Naive thymus-derived CD4-positive, alpha-beta T cell (primary cell): Measurements from ENCODE around the gene TBC1D22B. TPM values are rescaled to one million over a fixed set of nuclear protein-coding genes. Genes with fewer than 3 reads are reported as not detected.

Experiments
- ATAC-seq: fragments of 150-1000 bp; cut with Tn5 transposase; 2 replicates; pipeline ENCODE4 v1.10.0; 2021; ENCODE audit warnings: mild to moderate bottlenecking, moderate library complexity
- CTCF ChIA-PET: fragments of 350-600 bp; sonication (Branson Sonifier 250); formaldehyde crosslinking; loops from one replicate; lab custom pipeline; 2021; ENCODE audit warnings: antibody characterized with exemption; lab: Charles Lee
- POLR2A ChIA-PET: fragments of 350-600 bp; sonication (Branson Sonifier 250); formaldehyde crosslinking; loops from one replicate; lab custom pipeline; 2021; ENCODE audit warnings: antibody characterized with exemption, inconsistent platforms; lab: Charles Lee
- DNase-seq, 9 donors: peaks; one replicate each; pipeline versions ENCODE4 v3.0.0 to v3.0.0-alpha.2; 2020 to 2022; ENCODE audit warnings: mixed read lengths in 1 of 9
- H3K27ac ChIP-seq: one replicate; pipeline ENCODE4 v1.7.0; 2013; ENCODE audit warnings: mild to moderate bottlenecking, low read depth, low read length, moderate library complexity
- H3K27me3 ChIP-seq, 2 donors: one replicate each; pipeline ENCODE4 v1.7.0; 2013; ENCODE audit warnings: low read length in 2 of 2, mild to moderate bottlenecking in 2 of 2, moderate library complexity in 2 of 2; ENCODE audit not compliant: control insufficient read depth in 2 of 2, insufficient read depth in 2 of 2
- H3K36me3 ChIP-seq, 3 experiments: 1 replicate in 2 of 3; 2 replicates in 1 of 3; pipeline ENCODE4 v1.7.0; 2013; ENCODE audit warnings: low read length in 3 of 3, mild to moderate bottlenecking in 3 of 3, moderate library complexity in 1 of 3; ENCODE audit not compliant: insufficient read depth in 3 of 3, control insufficient read depth in 2 of 3
- H3K4me1 ChIP-seq, 2 donors: one replicate each; pipeline ENCODE4 v1.7.0; 2013; ENCODE audit warnings: low read length in 2 of 2, mild to moderate bottlenecking in 2 of 2, moderate library complexity in 1 of 2; ENCODE audit not compliant: control insufficient read depth in 2 of 2, insufficient read depth in 2 of 2
- H3K4me3 ChIP-seq: 2 replicates; pipeline ENCODE4 v1.7.0; 2013; ENCODE audit warnings: mild to moderate bottlenecking, low read length
- H3K9me3 ChIP-seq, 3 experiments: 1 replicate in 2 of 3; 2 replicates in 1 of 3; pipeline ENCODE4 v1.7.0; 2013; ENCODE audit warnings: low read length in 3 of 3; ENCODE audit not compliant: control insufficient read depth in 2 of 3
- H3K27ac Mint-ChIP-seq, 9 donors: one replicate each; pipeline ENCODE4 v1.8.0; 2020 to 2022; ENCODE audit warnings: mixed read lengths in 9 of 9, mild to moderate bottlenecking in 8 of 9, moderate library complexity in 5 of 9, inconsistent platforms in 2 of 9
- H3K27me3 Mint-ChIP-seq, 5 donors: one replicate each; pipeline ENCODE4 v1.8.0; 2021 to 2022; ENCODE audit warnings: mixed read lengths in 5 of 5, mild to moderate bottlenecking in 1 of 5
- H3K36me3 Mint-ChIP-seq, 5 donors: one replicate each; pipeline ENCODE4 v1.8.0; 2020 to 2022; ENCODE audit warnings: mixed read lengths in 5 of 5, mild to moderate bottlenecking in 3 of 5, inconsistent platforms in 1 of 5
- H3K4me1 Mint-ChIP-seq, 7 donors: one replicate each; pipeline ENCODE4 v1.8.0; 2020 to 2022; ENCODE audit warnings: mixed read lengths in 7 of 7, mild to moderate bottlenecking in 3 of 7, inconsistent platforms in 1 of 7
- H3K4me3 Mint-ChIP-seq, 10 donors: one replicate each; pipeline ENCODE4 v1.8.0; 2020 to 2022; ENCODE audit warnings: mild to moderate bottlenecking in 10 of 10, mixed read lengths in 10 of 10, moderate library complexity in 6 of 10, inconsistent platforms in 2 of 10
- H3K9me3 Mint-ChIP-seq, 11 donors: one replicate each; pipeline ENCODE4 v1.8.0; 2020 to 2022; ENCODE audit warnings: mixed read lengths in 11 of 11, mild to moderate bottlenecking in 4 of 11, inconsistent platforms in 1 of 11, moderate library complexity in 1 of 11
- intact Hi-C, 2 donors: fragments of 100-400 bp; cut with micrococcal nuclease; formaldehyde crosslinking; loops; one replicate each; pipeline ENCODE4 v1.15.1; 2023
- polyA plus RNA-seq, 2 donors: library from polyadenylated mRNA; unstranded; fragments of 300-500 nt; fragmentation: Illumina TruSeq; gene quantifications; one replicate each; pipeline ENCODE4 v1.2.3, GENCODE V29; 2021
- total RNA-seq, 6 experiments: library from RNA in 5 of 6; stranded (reverse) in 5 of 6; gene quantifications; 1 replicate in 5 of 6; 2 replicates in 1 of 6; pipeline ENCODE4 v1.2.3 and lab custom pipeline; 2021 to 2026

The TBC1D22B gene
- total and polyA plus RNA-seq, 7 experiments from 2014 or later, result 7.7 to 23.5 (median 9.5) TPM

GRCh38 chr6:37212268-37212667, 45.3 kb upstream of the TBC1D22B start:
- H3K36me3 Mint-ChIP-seq, result peaks cover 0 to 9% (median 0%) of the 10 kb centered on the region in 5 donors
- H3K4me3 ChIP-seq, result no peak overlapping the region
- H3K9me3 ChIP-seq, result no peaks in the 10 kb centered on the region
- ChIA-PET CTCF (interaction anchor here (1.1 to 21.5 kb wide), 5 partner anchors 26 to 327 kb away, joined by 3 to 639 read pairs (median 33); partner anchors contain the start of gene C6orf89), POLR2A (interaction anchor here (0.6 to 1.7 kb wide), 2 partner anchors 28 to 194 kb away, joined by 3 to 7 read pairs; no protein-coding TSS in a partner anchor)
- DNase-seq (no peak), ATAC-seq (no peak)
- H3K36me3 ChIP-seq, result no peaks in the 10 kb centered on the region
- no peak overlapping the region for H3K4me3 Mint-ChIP-seq
- H3K27me3 Mint-ChIP-seq, result peaks cover 0 to 3% (median 0%) of the 10 kb centered on the region in 5 donors
- no peaks in the 10 kb centered on the region for H3K27me3 ChIP-seq
- no peaks in the 10 kb centered on the region for H3K9me3 Mint-ChIP-seq
- intact Hi-C loops, result no loop called here
- peak overlapping the region in 1 of 9 donors; percentile 35 for H3K27ac Mint-ChIP-seq
- H3K4me1 ChIP-seq, result peaks cover 29 to 30% of the 10 kb centered on the region in 2 donors
- no peak overlapping the region for H3K27ac ChIP-seq
- H3K4me1 Mint-ChIP-seq, result peaks cover 22 to 41% (median 33%) of the 10 kb centered on the region in 7 donors

- H3K27ac Mint-ChIP-seq, result no peak overlapping the region
- intact Hi-C loops, result no loop called here
- ATAC-seq, result no peak
- no peak overlapping the region for H3K4me3 Mint-ChIP-seq
- peaks cover 0 to 2% (median 0%) of the 10 kb centered on the region in 11 donors for H3K9me3 Mint-ChIP-seq
- peaks cover 3 to 4% of the 10 kb centered on the region in 2 donors for H3K4me1 ChIP-seq
- H3K36me3 ChIP-seq, result no peaks in the 10 kb centered on the region
- H3K9me3 ChIP-seq, result no peaks in the 10 kb centered on the region
- peaks cover 11 to 33% (median 12%) of the 10 kb centered on the region in 7 donors for H3K4me1 Mint-ChIP-seq
- ChIA-PET CTCF (no interaction called here), POLR2A (interaction anchor here (0.6 kb wide), 1 partner anchor 18 kb away, joined by 5 read pairs; no protein-coding TSS in a partner anchor)
- DNase-seq, result no peak
- no peak overlapping the region for H3K4me3 ChIP-seq
- peaks cover 0 to 3% (median 0%) of the 10 kb centered on the region in 5 donors for H3K27me3 Mint-ChIP-seq
- no peak overlapping the region for H3K27ac ChIP-seq
- peaks cover 0 to 9% (median 0%) of the 10 kb centered on the region in 5 donors for H3K36me3 Mint-ChIP-seq
- no peaks in the 10 kb centered on the region for H3K27me3 ChIP-seq
These were observed 39.5 kb upstream of the TBC1D22B start for GRCh38 chr6:37218061-37218460.

DNA sequence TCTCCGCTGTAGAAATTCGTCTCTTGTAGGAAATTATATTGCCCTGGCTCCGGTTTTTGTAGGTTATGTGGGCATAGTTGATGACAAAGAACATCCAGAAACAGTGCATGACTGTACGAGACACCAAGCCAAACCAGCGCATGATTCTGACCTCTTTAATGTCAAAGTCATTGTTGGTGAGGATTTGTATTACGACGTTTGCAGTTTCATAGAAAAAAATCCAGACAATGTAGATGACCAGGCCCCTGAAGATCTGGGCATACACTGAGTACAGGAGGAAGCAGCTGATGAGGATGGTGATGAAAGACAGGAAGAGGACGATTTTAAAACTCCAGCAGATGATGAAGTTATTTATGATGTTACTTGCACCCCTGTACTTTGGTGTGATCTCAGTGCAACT, 39.1 kb upstream of the TBC1D22B start:
- no peak overlapping the region for H3K4me3 ChIP-seq
- ChIA-PET CTCF (no interaction called here), POLR2A (no interaction called here)
- ATAC-seq (no peak), DNase-seq (no peak)
- no peak overlapping the region for H3K4me3 Mint-ChIP-seq
- H3K27ac ChIP-seq, result no peak overlapping the region
- no peaks in the 10 kb centered on the region for H3K9me3 ChIP-seq
- peaks cover 4% of the 10 kb centered on the region in 2 donors for H3K4me1 ChIP-seq
- peaks cover 0 to 2% (median 0%) of the 10 kb centered on the region in 11 donors for H3K9me3 Mint-ChIP-seq
- peaks cover 0 to 9% (median 0%) of the 10 kb centered on the region in 5 donors for H3K36me3 Mint-ChIP-seq
- no peaks in the 10 kb centered on the region for H3K27me3 ChIP-seq
- H3K27me3 Mint-ChIP-seq, result peaks cover 0 to 3% (median 0%) of the 10 kb centered on the region in 5 donors
- no peaks in the 10 kb centered on the region for H3K36me3 ChIP-seq
- no peak overlapping the region for H3K27ac Mint-ChIP-seq
- peaks cover 12 to 34% (median 13%) of the 10 kb centered on the region in 7 donors for H3K4me1 Mint-ChIP-seq
- intact Hi-C loops, result no loop called here

DNA sequence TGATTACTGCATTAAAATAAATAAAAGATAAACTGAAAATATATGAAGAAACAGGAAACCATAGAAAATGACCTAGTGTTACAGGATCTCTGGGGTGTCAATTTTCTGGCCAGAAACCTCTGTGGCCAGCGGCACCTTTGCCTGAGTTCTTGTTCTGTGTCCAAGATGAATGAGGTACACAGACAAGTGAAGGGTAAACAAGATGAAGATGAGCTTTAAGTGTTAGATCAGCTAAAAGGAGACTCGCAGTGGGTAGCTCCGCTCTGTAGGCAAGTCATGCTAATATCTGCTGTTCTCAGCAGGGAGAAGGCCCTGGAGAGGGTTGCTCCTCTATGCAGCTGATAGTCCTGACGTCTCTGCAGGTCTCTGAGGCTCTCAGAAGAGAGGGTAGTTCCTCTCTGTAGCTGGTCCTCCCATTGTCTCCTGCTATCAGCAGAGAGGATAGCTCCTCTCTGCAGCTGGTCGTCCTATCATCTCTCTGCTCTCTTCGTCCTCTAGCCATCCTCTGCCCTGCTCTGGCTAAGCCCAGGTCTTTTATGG, 35.9 kb upstream of the TBC1D22B start:
- H3K4me3 Mint-ChIP-seq, result peak overlapping the region; percentile 77 to 91 (median 86)
- H3K36me3 ChIP-seq, result no peaks in the 10 kb centered on the region
- DNase-seq (no peak), ATAC-seq (no peak)
- H3K27me3 Mint-ChIP-seq, result no peaks in the 10 kb centered on the region
- H3K9me3 Mint-ChIP-seq, result peaks cover 0 to 2% (median 0%) of the 10 kb centered on the region in 11 donors
- peaks cover 12 to 38% (median 13%) of the 10 kb centered on the region in 7 donors for H3K4me1 Mint-ChIP-seq
- H3K27ac Mint-ChIP-seq, result peak overlapping the region in 5 of 9 donors; percentile 28 to 76 (median 73)
- ChIA-PET CTCF (interaction anchor here (0.6 to 4.5 kb wide), 3 partner anchors 50 to 203 kb away, joined by 3 to 23 read pairs (median 3); no protein-coding TSS in a partner anchor), POLR2A (interaction anchor here (0.9 to 1.5 kb wide), 2 partner anchors 192 to 236 kb away, joined by 3 read pairs; partner anchors contain the start of gene MTCH1)
- H3K4me3 ChIP-seq, result peak overlapping the region; percentile 60
- H3K36me3 Mint-ChIP-seq, result peaks cover 0 to 8% (median 0%) of the 10 kb centered on the region in 5 donors
- intact Hi-C loops, result loop anchor here (1.0 to 2.0 kb wide), 3 partner anchors 36 to 471 kb away; partner anchors contain the start of gene TBC1D22B (in 2 of the 2)
- H3K9me3 ChIP-seq, result no peaks in the 10 kb centered on the region
- peaks cover 4% of the 10 kb centered on the region in 2 donors for H3K4me1 ChIP-seq
- no peak overlapping the region for H3K27ac ChIP-seq
- H3K27me3 ChIP-seq, result no peaks in the 10 kb centered on the region

GRCh38 chr6:37222125-37222967, 35.2 kb upstream of the TBC1D22B start:
- CTCF ChIA-PET, result interaction anchor here (1.0 to 4.5 kb wide), 2 partner anchors 51 to 203 kb away, joined by 3 to 23 read pairs; no protein-coding TSS in a partner anchor
- Mint-ChIP-seq H3K36me3 (peaks cover 0 to 11% (median 0%) of the 10 kb centered on the region in 5 donors), H3K9me3 (peaks cover 0 to 2% (median 0%) of the 10 kb centered on the region in 11 donors), H3K27me3 (no peaks in the 10 kb centered on the region), H3K27ac (peak overlapping the region in 7 of 9 donors; percentile 13 to 76 (median 68)), H3K4me1 (peaks cover 12 to 38% (median 13%) of the 10 kb centered on the region in 7 donors), H3K4me3 (peak overlapping the region; percentile 77 to 91 (median 86))
- peak; percentile 45 to 74 (median 66) for DNase-seq
- Histone ChIP-seq H3K9me3 (no peaks in the 10 kb centered on the region), H3K4me3 (peak overlapping the region; percentile 60), H3K27ac (peak overlapping the region; percentile 47), H3K36me3 (no peaks in the 10 kb centered on the region), H3K4me1 (peaks cover 4% of the 10 kb centered on the region in 2 donors), H3K27me3 (no peaks in the 10 kb centered on the region)
- intact Hi-C loops, result loop anchor here (1.0 to 2.0 kb wide), 3 partner anchors 35 to 470 kb away; partner anchors contain the start of gene TBC1D22B (in 2 of the 2)
- POLR2A ChIA-PET, result interaction anchor here (0.7 to 1.6 kb wide), 4 partner anchors 37 to 295 kb away, joined by 3 to 4 read pairs (median 3); partner anchors contain the start of gene MTCH1
- ATAC-seq, result peak; percentile 94

DNA sequence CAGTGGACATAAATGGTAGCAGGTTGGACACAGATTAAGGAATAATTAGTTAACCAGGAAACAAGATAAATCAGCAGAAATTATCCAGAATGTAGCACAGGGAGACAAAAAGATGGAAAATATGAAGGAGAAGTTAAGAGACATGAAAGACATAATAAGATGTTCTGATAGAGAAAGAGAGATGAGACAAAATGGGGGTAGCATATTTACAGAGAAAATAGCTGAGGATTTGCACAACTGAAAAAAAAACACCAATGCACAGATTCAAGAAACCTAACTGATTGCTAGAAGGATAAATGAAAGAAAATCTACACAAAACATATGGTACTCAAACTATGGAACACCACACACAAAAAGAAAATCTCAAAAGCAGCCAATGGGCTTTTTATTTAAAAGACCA, 34.6 kb upstream of the TBC1D22B start:
- peak overlapping the region; percentile 77 to 91 (median 86) for H3K4me3 Mint-ChIP-seq
- peak overlapping the region in 4 of 9 donors; percentile 13 to 59 (median 31) for H3K27ac Mint-ChIP-seq
- Histone ChIP-seq H3K4me1 (peaks cover 4% of the 10 kb centered on the region in 2 donors), H3K36me3 (no peaks in the 10 kb centered on the region), H3K27me3 (no peaks in the 10 kb centered on the region), H3K9me3 (no peaks in the 10 kb centered on the region), H3K4me3 (peak overlapping the region; percentile 60), H3K27ac (peak overlapping the region; percentile 47)
- H3K27me3 Mint-ChIP-seq, result no peaks in the 10 kb centered on the region
- peaks cover 0 to 11% (median 0%) of the 10 kb centered on the region in 5 donors for H3K36me3 Mint-ChIP-seq
- ChIA-PET CTCF (interaction anchor here (4.5 kb wide), 1 partner anchor 204 kb away, joined by 23 read pairs; no protein-coding TSS in a partner anchor), POLR2A (interaction anchor here (0.7 to 1.6 kb wide), 2 partner anchors 36 to 296 kb away, joined by 3 to 4 read pairs; no protein-coding TSS in a partner anchor)
- DNase-seq, result no peak
- peaks cover 0 to 2% (median 0%) of the 10 kb centered on the region in 11 donors for H3K9me3 Mint-ChIP-seq
- H3K4me1 Mint-ChIP-seq, result peaks cover 12 to 38% (median 13%) of the 10 kb centered on the region in 7 donors
- no peak for ATAC-seq
- intact Hi-C loops, result loop anchor here (1.0 to 2.0 kb wide), 3 partner anchors 34 to 469 kb away; partner anchors contain the start of gene TBC1D22B (in 2 of the 2)
